Measurements from ENCODE around the gene ATP10A. TPM values are rescaled to one million over a fixed set of nuclear protein-coding genes. Genes with fewer than 3 reads are reported as not detected.

The ATP10A gene
- polyA plus RNA-seq, 1 of the 3 experiments (the other 2 are of a cell fraction), result not detected

- ChIA-PET CTCF (no interaction called here), POLR2A (no interaction called here)
- Histone ChIP-seq H3K27me3 (ENCODE audit: insufficient read depth) (no peaks in the 10 kb centered on the region), H3K4me3 (ENCODE audit: low read depth in 2 of 2, low read length in 1 of 2) (no peak overlapping the region), H3K27ac (ENCODE audit: low read depth in 2 of 2, low read length in 1 of 2) (no peak overlapping the region), H3K9me3 (no peaks in the 10 kb centered on the region), H3K4me1 (ENCODE audit: control insufficient read depth in 1 of 2, insufficient read depth in 2 of 2, low read depth in 1 of 2, low read length in 1 of 2) (peaks cover 0 to 4% of the 10 kb centered on the region in 2 experiments; a peak in 1 of 4 replicates), H3K4me2 (no peak overlapping the region), H3K9me2 (no peaks in the 10 kb centered on the region), H3K79me2 (ENCODE audit: insufficient read depth) (no peaks in the 10 kb centered on the region), H4K20me1 (ENCODE audit: insufficient read depth) (no peaks in the 10 kb centered on the region), H3K36me3 (replicated peaks in 1 of 2; ENCODE audit: control insufficient read depth in 1 of 2, insufficient read depth in 2 of 2, low read length in 1 of 2) (no peaks in the 10 kb centered on the region), H2AFZ (ENCODE audit: low read depth) (no peak overlapping the region), H3K9ac (no peak overlapping the region), H3F3A (replicated peaks; ENCODE audit: insufficient read depth) (no peaks in the 10 kb centered on the region)
- 29% methylated on average over 2 of the region's 2 CpGs for WGBS (ENCODE audit: low lambda C conversion rate)
- DNase-seq, result no peak
- TF ChIP-seq FOXJ3 (CRISPR knock-in tag; IDR thresholded peaks at IDR 0.05) (no peak), MAX (IDR thresholded peaks at IDR 0.05; ENCODE audit: low read depth) (no peak), TCF12 (IDR thresholded peaks at IDR 0.05) (no peak), MXI1 (IDR thresholded peaks at IDR 0.05; ENCODE audit: low read depth, low read length) (no peak), YY1 (IDR thresholded peaks at IDR 0.05; ENCODE audit: low read depth) (no peak), CHD2 (IDR thresholded peaks at IDR 0.05; ENCODE audit: low read length, partially characterized antibody) (no peak), RAD21 (IDR thresholded peaks at IDR 0.05; ENCODE audit: low read length) (no peak), NRF1 (IDR thresholded peaks at IDR 0.05; ENCODE audit: low read depth, low read length) (no peak), IRF3 (IDR thresholded peaks at IDR 0.05; ENCODE audit: low read depth, low read length) (no peak), NFIC (IDR thresholded peaks at IDR 0.05; ENCODE audit: borderline replicate concordance) (no peak), EP300 (IDR thresholded peaks at IDR 0.05; ENCODE audit: borderline replicate concordance in 1 of 2, low read depth in 1 of 2, low read length in 1 of 2) (no peak), JUND (IDR thresholded peaks at IDR 0.05) (no peak), POLR2AphosphoS5 (IDR thresholded peaks at IDR 0.05; ENCODE audit: low read depth, low read length) (no peak), TAF1 (IDR thresholded peaks at IDR 0.05; ENCODE audit: borderline replicate concordance, low read depth, low read length) (no peak), SIN3A (IDR thresholded peaks at IDR 0.05; ENCODE audit: borderline replicate concordance, low read depth, low read length) (no peak), ZBTB33 (IDR thresholded peaks at IDR 0.05; ENCODE audit: borderline replicate concordance, low read depth) (no peak), FOSL2 (IDR thresholded peaks at IDR 0.05; ENCODE audit: borderline replicate concordance, low read depth) (no peak), TEAD4 (IDR thresholded peaks at IDR 0.05; ENCODE audit: borderline replicate concordance, insufficient read depth) (no peak), RFX5 (IDR thresholded peaks at IDR 0.05; ENCODE audit: low read length) (no peak)
Measured at GRCh38 chr15:25789211-25789610, 73.9 kb downstream of the ATP10A start.
